Activated CD4-positive, alpha-beta T cell treated with anti-CD3 and anti-CD28 coated beads for 48 hours (primary cell): Measurements from ENCODE around the gene CAMK1G.

ENCODE experiments used
- DNase-seq: peaks from one replicate; pipeline ENCODE4 v3.0.0-alpha.2; 2020

The CAMK1G gene

GRCh38 chr1:209583408-209583807 lies at the start of gene CAMK1G:
Gene CAMK1G (plus strand): TSS chr1:209583714. CDS start chr1:209594984, 11,270 bp downstream.
- no peak for DNase-seq

- no peak for DNase-seq
These were observed 48.8 kb upstream of the CAMK1G start for GRCh38 chr1:209534496-209535250.

- no peak for DNase-seq
These were observed 46.7 kb upstream of the CAMK1G start for GRCh38 chr1:209536843-209537242.

- DNase-seq: no peak
These were observed 46.0 kb upstream of the CAMK1G start for GRCh38 chr1:209537336-209538114.

GRCh38 chr1:209539576-209539975 lies 43.9 kb upstream of the CAMK1G start:
- no peak for DNase-seq

GRCh38 chr1:209542585-209542984 lies 40.9 kb upstream of the CAMK1G start:
- DNase-seq: no peak

GRCh38 chr1:209544098-209544497 lies 39.4 kb upstream of the CAMK1G start:
- no peak for DNase-seq

- no peak for DNase-seq
These were observed 38.1 kb upstream of the CAMK1G start for GRCh38 chr1:209545423-209545822.

GRCh38 chr1:209546390-209547085 lies 37.0 kb upstream of the CAMK1G start:
- DNase-seq: no peak

GRCh38 chr1:209547626-209548025 lies 35.9 kb upstream of the CAMK1G start:
- DNase-seq: no peak

- no peak for DNase-seq
These were observed 33.9 kb upstream of the CAMK1G start for GRCh38 chr1:209549443-209550205.

GRCh38 chr1:209550519-209550918 lies 33.0 kb upstream of the CAMK1G start:
- DNase-seq: no peak

GRCh38 chr1:209552406-209553264 lies 30.9 kb upstream of the CAMK1G start:
- DNase-seq: no peak

- DNase-seq: peak; percentile 9
These were observed 28.5 kb upstream of the CAMK1G start for GRCh38 chr1:209554761-209555611.

GRCh38 chr1:209556162-209556690 lies 27.3 kb upstream of the CAMK1G start:
- no peak for DNase-seq

- DNase-seq: no peak
These were observed 26.3 kb upstream of the CAMK1G start for GRCh38 chr1:209557221-209557620.

GRCh38 chr1:209560529-209560928 lies 23.0 kb upstream of the CAMK1G start:
- DNase-seq: no peak

- no peak for DNase-seq
These were observed 22.6 kb upstream of the CAMK1G start for GRCh38 chr1:209560952-209561351.

- no peak for DNase-seq
These were observed 22.0 kb upstream of the CAMK1G start for GRCh38 chr1:209561532-209561931.

GRCh38 chr1:209564849-209565248 lies 18.7 kb upstream of the CAMK1G start:
- no peak for DNase-seq
